HG03457 (cell line): ENCODE measurements around the gene COL20A1.
"Not testable (repeated sequence)": the region's sequence is repeated elsewhere in the genome, so short reads cannot be mapped to it uniquely, and the experiment has no call there.

ENCODE experiments used
- ATAC-seq: cut with Tn5 transposase; IDR thresholded peaks from one replicate; pipeline ENCODE4 v1.9.1; 2021; ENCODE audit warnings: moderate number of reproducible peaks; ENCODE audit not compliant: unreplicated experiment

The COL20A1 gene

GRCh38 chr20:63292904-63293303 lies at the start of gene COL20A1:
TSS of gene COL20A1 (plus strand) at chr20:63293186. CDS start at chr20:63295108, 1,922 bp downstream.
- no peak for ATAC-seq

GRCh38 chr20:63243604-63244247 lies 49.3 kb upstream of the COL20A1 start:
- ATAC-seq = no peak

GRCh38 chr20:63244468-63244867 lies 48.5 kb upstream of the COL20A1 start:
- ATAC-seq = no peak

GRCh38 chr20:63246490-63247288 lies 46.3 kb upstream of the COL20A1 start:
- ATAC-seq = no peak

DNA sequence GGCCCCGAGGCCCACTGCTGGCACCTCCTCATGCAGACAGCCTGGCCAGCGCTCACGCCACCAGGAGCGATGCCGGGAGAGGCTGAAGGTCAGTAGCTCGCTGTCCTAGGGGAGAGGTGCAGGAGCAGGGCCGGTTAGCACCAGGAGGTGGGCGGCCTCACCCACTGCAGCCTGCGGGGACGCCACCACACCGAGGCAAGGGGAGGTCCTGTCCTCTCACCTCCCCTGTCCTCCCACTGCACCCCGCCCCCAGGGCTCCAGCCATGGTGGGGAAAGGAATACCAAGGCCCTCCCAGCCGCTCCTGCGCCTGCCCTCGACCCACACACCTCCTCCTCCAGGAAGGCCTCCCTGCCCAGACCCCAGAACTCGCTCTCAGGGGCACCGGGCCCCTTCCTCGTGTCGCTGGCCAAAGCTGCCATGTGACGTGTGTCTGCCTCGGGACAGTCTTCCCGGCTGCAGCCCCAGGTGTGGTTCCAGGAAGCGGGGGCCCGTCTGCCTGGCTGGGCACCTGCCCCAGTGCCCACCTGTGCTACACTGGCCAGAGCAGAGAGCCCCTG lies 45.2 kb upstream of the COL20A1 start:
- ATAC-seq = no peak

DNA sequence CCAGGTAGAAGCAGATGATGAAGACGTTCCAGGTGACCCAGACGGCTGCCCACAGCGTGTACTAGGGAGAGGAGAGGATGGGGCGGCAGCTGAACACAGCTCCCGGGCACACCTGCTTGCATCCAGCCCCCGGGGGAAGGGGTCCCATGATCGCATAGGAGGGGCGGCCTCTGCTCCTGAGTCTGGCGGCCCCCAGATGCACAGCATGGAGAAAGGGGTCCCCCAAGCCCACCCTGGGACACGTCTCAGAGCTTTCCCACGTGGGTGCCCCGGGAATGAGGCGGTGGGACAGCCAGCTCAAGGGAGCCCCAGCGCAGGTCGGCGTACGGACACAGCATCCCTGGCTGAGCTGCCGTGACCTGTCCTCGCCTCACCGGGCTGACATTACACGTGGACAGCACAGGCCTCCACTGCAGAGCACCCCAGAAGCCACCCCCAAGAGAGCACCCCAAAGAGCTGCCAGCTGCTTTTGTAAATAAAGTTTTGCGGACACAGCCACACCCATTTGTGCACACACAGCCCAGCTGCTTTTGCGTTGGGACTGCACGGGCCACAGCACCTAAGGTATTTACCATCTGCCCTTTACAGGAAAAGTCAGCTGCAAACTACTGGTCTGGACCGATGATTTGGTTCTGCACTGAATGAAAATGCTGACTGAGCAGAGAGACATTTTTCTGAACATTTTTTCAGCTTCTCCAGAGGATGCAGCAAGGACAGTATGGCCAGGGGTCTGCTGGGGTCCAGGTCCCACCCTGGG lies 44.0 kb upstream of the COL20A1 start:
- no peak for ATAC-seq

DNA sequence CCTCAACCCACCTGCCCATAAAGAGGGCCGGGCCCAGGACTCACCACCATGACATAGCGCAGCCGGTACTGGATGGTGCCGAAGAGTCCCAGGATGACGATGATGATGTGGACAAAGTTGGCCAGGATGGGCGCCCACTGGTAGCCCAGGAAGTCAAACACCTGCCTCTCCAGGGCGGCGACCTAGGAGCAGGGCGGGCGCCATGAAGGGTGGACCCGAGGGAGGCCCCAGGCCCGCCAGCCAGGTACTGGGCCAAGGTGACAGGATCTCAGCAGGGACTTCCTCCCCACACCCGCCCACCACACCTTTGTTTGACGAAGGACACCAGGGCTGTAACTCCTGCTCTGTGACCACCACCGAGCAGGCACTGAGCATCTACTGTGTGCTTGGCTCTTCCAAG lies 43.1 kb upstream of the COL20A1 start:
- no peak for ATAC-seq

GRCh38 chr20:63251350-63251749 lies 41.6 kb upstream of the COL20A1 start:
- not testable (repeated sequence) for ATAC-seq

DNA sequence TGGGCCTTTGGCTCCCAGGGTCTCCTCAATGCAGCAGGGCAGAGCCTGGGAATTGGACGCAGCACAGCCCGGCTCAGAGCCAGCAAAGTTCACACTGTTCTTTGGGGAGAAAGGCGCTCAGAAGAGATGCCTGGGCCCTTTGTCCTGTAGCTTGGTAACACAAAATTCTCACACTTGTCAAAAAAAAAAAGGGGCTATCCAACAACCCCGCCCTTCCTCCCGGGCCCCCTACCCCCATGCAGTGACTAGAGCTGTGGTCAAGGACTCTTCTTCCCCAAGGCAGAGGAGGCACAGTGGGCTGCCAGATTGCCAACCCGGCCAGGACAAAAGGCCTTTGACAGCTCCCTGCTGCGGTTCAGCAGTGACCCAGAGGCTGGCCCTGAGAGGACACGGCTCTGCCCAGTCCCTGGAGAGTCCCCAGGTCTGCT lies 40.7 kb upstream of the COL20A1 start:
- ATAC-seq = no peak

- no peak for ATAC-seq
These were observed 39.9 kb upstream of the COL20A1 start for GRCh38 chr20:63253065-63253437.

DNA sequence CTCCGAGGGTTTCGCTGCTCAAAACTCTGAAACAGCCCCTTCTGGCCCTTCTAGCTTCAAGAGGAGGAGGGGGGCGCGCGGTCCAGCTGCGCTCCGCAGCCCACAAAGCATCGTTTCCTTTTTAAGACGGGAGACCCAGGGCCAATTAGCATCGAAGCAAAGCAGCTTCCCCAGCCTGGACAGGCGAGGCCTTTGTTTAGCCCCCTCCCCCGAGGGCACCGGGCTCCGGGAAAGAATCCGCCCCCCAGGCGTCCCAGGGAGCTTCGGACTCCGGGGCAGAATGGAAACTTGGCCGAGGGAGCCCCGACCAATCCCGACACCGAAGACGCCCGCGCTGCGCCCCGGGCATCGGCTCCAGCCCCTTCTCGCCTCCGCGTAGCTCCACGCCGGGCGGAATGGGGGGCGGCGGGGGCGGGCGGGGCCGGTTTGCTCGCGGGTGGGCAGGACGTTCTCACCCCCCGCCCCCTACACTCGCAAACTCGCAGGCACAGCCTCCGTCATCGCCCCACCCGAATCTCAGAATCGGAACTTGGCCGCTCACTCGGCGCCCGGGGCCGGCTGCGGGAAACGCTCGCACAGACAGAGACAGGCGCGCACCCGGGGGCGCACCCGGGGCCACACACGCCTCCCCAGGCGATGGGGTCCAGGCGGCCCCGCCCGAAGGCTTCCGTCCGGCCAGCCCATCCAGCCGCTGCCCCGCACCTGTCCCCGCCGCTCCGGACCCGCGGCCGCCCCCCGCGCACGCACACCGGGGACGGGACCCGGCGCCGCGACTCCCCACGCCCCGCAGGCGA lies 39.4 kb upstream of the COL20A1 start:
- ATAC-seq = no peak

GRCh38 chr20:63254232-63254605 lies 38.8 kb upstream of the COL20A1 start, which contains the start of gene NKAIN4:
TSS of gene NKAIN4 (minus strand) at chr20:63254463. CDS start at chr20:63254450, 13 bp downstream.
- ATAC-seq = no peak

- no peak for ATAC-seq
These were observed 38.2 kb upstream of the COL20A1 start for GRCh38 chr20:63254606-63255384.

DNA sequence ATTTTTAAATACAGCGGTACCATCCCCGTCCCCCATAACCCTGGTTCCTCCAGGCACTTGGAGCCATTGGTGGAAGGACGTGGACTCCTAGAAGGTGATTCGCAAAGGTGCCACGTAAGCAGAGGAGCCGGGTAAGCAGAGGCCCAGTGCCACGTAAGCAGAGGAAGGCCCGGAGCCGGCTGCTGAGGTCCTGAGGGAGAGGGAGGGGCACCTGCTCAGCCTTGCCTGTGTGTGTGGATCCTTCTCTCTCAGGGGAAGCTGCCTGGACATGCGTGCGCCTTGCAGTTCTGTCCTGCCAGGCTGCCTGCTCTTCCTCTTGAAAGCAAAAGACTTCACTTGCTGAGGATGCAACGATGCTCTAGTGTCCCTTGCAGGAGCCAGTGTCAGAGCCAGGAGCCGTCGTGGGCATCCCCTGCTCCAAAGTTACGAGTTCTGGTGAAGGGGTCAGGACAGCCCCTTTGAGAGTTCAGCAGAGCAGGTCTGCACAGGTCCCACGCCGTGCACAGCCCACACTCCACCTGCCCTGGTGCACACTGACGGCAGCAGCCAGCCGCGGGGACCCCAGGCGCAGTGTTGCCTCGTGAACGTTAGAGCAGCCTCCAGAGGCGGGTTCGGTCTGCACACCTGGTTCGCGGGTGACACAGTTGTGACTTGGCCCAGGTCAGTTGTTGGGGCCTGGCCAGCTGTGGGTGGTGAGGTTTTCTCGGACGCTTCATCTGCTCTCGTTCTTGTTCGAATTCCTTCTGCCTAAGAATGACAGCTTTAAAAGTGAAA lies 36.9 kb upstream of the COL20A1 start:
- no peak for ATAC-seq

GRCh38 chr20:63256954-63257353 lies 36.0 kb upstream of the COL20A1 start:
- ATAC-seq = no peak

- no peak for ATAC-seq
These were observed 35.4 kb upstream of the COL20A1 start for GRCh38 chr20:63257629-63258028.

GRCh38 chr20:63258781-63259180 lies 34.2 kb upstream of the COL20A1 start:
- no peak for ATAC-seq

DNA sequence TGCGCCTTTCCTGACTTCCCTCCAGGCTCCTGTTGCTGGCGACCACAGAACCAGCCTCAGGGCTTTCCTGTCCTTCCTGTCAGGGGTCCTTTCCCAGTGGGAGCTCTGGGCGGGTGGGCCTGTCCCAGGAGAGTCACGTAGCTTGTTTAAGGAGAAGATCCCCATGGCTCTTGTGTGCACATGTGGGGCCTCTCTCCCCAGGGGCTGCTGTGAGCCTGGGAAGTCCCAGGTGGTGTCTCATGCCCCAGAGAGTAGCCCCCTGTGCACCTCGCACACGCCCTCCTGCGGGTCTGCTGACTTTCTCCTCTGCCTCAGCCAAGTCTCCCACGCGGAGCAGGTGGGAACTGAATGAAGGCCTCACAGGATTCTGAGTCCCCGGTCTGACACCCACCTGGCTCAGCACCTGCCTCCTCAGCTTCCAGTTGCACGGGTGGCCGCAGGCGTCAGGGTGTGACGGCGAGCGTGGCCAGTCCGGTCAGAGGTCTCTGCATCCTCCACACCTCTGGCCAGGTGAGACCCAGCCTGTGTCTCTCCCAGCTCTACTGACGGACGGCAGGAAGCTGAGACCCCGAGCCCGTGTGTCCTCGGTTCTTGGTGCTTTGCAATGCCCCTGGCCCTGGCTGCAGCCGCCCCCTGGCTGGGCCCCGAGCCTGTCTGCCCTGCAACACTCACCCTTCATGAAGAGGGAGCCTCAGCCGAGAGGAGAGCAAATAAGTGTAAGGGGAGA lies 33.1 kb upstream of the COL20A1 start:
- ATAC-seq = no peak
